HCT116 (cell line): Measurements from ENCODE around the gene SLIT1. TPM values are rescaled to one million over a fixed set of nuclear protein-coding genes. Genes with fewer than 3 reads are reported as not detected.

Experiments used
- ATAC-seq: fragments of 200-7000 bp; cut with Tn5 transposase; 2 replicates; pipeline ENCODE4 v1.9.1; 2020; ENCODE audit warnings: mild to moderate bottlenecking, moderate library complexity
- BruUV-seq: library from RNA; stranded (reverse); fragments of 400-500 nt; replicated peaks from 2 replicates; lab custom pipeline; 2021; lab: Mats Ljungman, UMichigan
- CTCF ChIA-PET: fragments of 300-600 bp; sonication (Branson Sonifier 250); formaldehyde crosslinking; loops from one replicate; lab custom pipeline; 2021; ENCODE audit warnings: antibody characterized with exemption; lab: Charles Lee
- POLR2A ChIA-PET: fragments of 300-600, 350-600 bp; sonication (Branson Sonifier 250); formaldehyde crosslinking; loops from one replicate; lab custom pipeline; 2021; ENCODE audit warnings: antibody characterized with exemption; lab: Charles Lee
- RAD21 ChIA-PET, 2 experiments: fragments of 300-600 bp; sonication (Branson Sonifier 250); formaldehyde crosslinking; loops; one replicate each; lab custom pipeline; 2023; ENCODE audit warnings: low total read pairs in 2 of 2; ENCODE audit not compliant: uncharacterized antibody in 2 of 2, unreplicated experiment in 2 of 2, low non-redundant PET in 1 of 2; lab: Charles Lee
- DNase-seq: peaks from one replicate; pipeline ENCODE4 v3.0.0-alpha.2; 2010; ENCODE audit warnings: low read depth, low spot score
- H2AFZ ChIP-seq: fragments of 200-600 bp; shearing (Covaris generic), sonication (generic); 2 replicates; pipeline ENCODE4 v1.6.1; 2017; ENCODE audit warnings: low read depth, mixed run types, mixed read lengths, antibody characterized with exemption, low read length; ENCODE audit not compliant: poor library complexity, severe bottlenecking
- H3K27ac ChIP-seq: 2 replicates; pipeline ENCODE4 v1.5.1; 2012; ENCODE audit warnings: low read depth, low read length
- H3K27me3 ChIP-seq: fragments of 200-600 bp; sonication (generic); 2 replicates; pipeline ENCODE4 v1.6.1; 2016; ENCODE audit warnings: mixed run types, low read length, mixed read lengths; ENCODE audit not compliant: insufficient read depth
- H3K36me3 ChIP-seq, 2 experiments: fragments of 200-500 bp in 1 of 2; fragments of 200-600 bp in 1 of 2; sonication (Bioruptor generic) in 1 of 2; sonication (generic) in 1 of 2; 2 replicates each; pipeline versions ENCODE4 v1.5.1 to v1.6.1; 2014 to 2016; ENCODE audit warnings: low read length in 2 of 2, inconsistent platforms in 1 of 2, mixed read lengths in 1 of 2, mixed run types in 1 of 2; ENCODE audit not compliant: insufficient read depth in 2 of 2, control insufficient read depth in 1 of 2
- H3K4me1 ChIP-seq, 2 experiments: fragments of 200-600 bp in 1 of 2; sonication (generic) in 1 of 2; 2 replicates each; pipeline versions ENCODE4 v1.5.1 to v1.6.1; 2012 to 2017; ENCODE audit warnings: low read length in 2 of 2, inconsistent platforms in 1 of 2, mild to moderate bottlenecking in 1 of 2, mixed read lengths in 1 of 2, mixed run types in 1 of 2, moderate library complexity in 1 of 2; ENCODE audit not compliant: insufficient read depth in 2 of 2, control insufficient read depth in 1 of 2
- H3K4me2 ChIP-seq: fragments of 200-600 bp; sonication (generic); 2 replicates; pipeline ENCODE4 v1.6.1; 2017; ENCODE audit warnings: mixed run types, low read length, mixed read lengths
- H3K4me3 ChIP-seq, 2 experiments: fragments of 200-600 bp in 1 of 2; sonication (generic) in 1 of 2; replicated peaks in 1 of 2; 2 replicates each; pipeline ENCODE4 v1.5.1; 2011 to 2016; ENCODE audit warnings: low read length in 2 of 2, control low read depth in 1 of 2, low read depth in 1 of 2, mild to moderate bottlenecking in 1 of 2, mixed read lengths in 1 of 2, mixed run types in 1 of 2
- H3K79me2 ChIP-seq: fragments of 200-600 bp; sonication (generic); 2 replicates; pipeline ENCODE4 v1.6.1; 2017; ENCODE audit warnings: mild to moderate bottlenecking, mixed run types, low read length, moderate library complexity, mixed read lengths; ENCODE audit not compliant: insufficient read depth
- H3K9ac ChIP-seq: fragments of 200-600 bp; sonication (generic); 2 replicates; pipeline ENCODE4 v1.6.1; 2016; ENCODE audit warnings: low read length, mixed read lengths
- H3K9me2 ChIP-seq: fragments of 200-600 bp; sonication (generic), shearing (Covaris generic); 2 replicates; pipeline ENCODE4 v1.6.1; 2017; ENCODE audit warnings: mixed run types, mild to moderate bottlenecking, moderate library complexity; ENCODE audit not compliant: insufficient read depth
- H3K9me3 ChIP-seq, 2 experiments: fragments of 200-500 bp in 1 of 2; fragments of 200-600 bp in 1 of 2; sonication (Bioruptor generic) in 1 of 2; sonication (generic) in 1 of 2; 2 replicates each; pipeline ENCODE4 v1.6.1; 2014 to 2017; ENCODE audit warnings: low read length in 2 of 2, mixed read lengths in 2 of 2, inconsistent platforms in 1 of 2, low read depth in 1 of 2, mild to moderate bottlenecking in 1 of 2, mixed run types in 1 of 2, moderate library complexity in 1 of 2; ENCODE audit not compliant: control insufficient read depth in 1 of 2, insufficient read depth in 1 of 2
- H4K20me1 ChIP-seq: fragments of 200-600 bp; sonication (generic), shearing (Covaris generic); 2 replicates; pipeline ENCODE4 v1.6.1; 2017; ENCODE audit warnings: mixed run types, mild to moderate bottlenecking, moderate library complexity; ENCODE audit not compliant: insufficient read depth
- EGR1 ChIP-seq: IDR thresholded peaks from 2 replicates; pipeline ENCODE4 v1.6.1; 2012; ENCODE audit warnings: low read depth
- FOSL1 ChIP-seq: IDR thresholded peaks from 2 replicates; pipeline ENCODE4 v1.6.1; 2012; ENCODE audit warnings: low read depth
- REST ChIP-seq: IDR thresholded peaks from 2 replicates; pipeline ENCODE4 v1.6.1; 2012; ENCODE audit warnings: low read depth
- SP1 ChIP-seq: IDR thresholded peaks from 2 replicates; pipeline ENCODE4 v1.6.1; 2012; ENCODE audit warnings: low read depth
- intact Hi-C: fragments of 100-400 bp; cut with micrococcal nuclease; formaldehyde crosslinking; loops from 2 replicates; pipeline ENCODE4 v1.10.0; 2022
- total RNA-seq: library from RNA; stranded (reverse); gene quantifications from one replicate; pipeline ENCODE4 v1.2.1, GENCODE V29; 2021; ENCODE audit not compliant: unreplicated experiment
- TF ChIP-seq, protein P1 (sequence below): IDR thresholded peaks from 2 replicates; pipeline ENCODE4 v1.6.1; 2012
- TF ChIP-seq, protein P2 (sequence below): IDR thresholded peaks from 2 replicates; pipeline ENCODE4 v1.6.1; 2011; ENCODE audit warnings: mild to moderate bottlenecking, low read length, moderate library complexity; ENCODE audit not compliant: insufficient replicate concordance; ENCODE audit errors: extremely low read depth

SLIT1 gene
- total RNA-seq, 1 experiment from 2014 or later, result 0.42 TPM

GRCh38 chr10:96951954-96952353, 233.8 kb downstream of the SLIT1 start:
- H3K4me3 ChIP-seq, result no peak overlapping the region
- H3K36me3 ChIP-seq, result peaks cover 0 to 10% of the 10 kb centered on the region in 2 experiments; a peak in 3 of 4 replicates
- POLR2A ChIA-PET, result no interaction called here
- no peak overlapping the region for H2AFZ ChIP-seq
- ATAC-seq (no peak), DNase-seq (no peak)
- no peaks in the 10 kb centered on the region for H3K27me3 ChIP-seq
- H3K4me1 ChIP-seq, result no peaks in the 10 kb centered on the region
- H4K20me1 ChIP-seq, result no peaks in the 10 kb centered on the region; the same call in 1 of the 2 replicates
- CTCF ChIA-PET, result interaction anchor here (1.6 kb wide), 1 partner anchor 73 kb away, joined by 4 read pairs; no protein-coding TSS in a partner anchor
- H3K9me2 ChIP-seq, result no peaks in the 10 kb centered on the region
- no TSS peak for BruUV-seq
- RAD21 ChIA-PET, result no interaction called here
- H3K79me2 ChIP-seq, result no peaks in the 10 kb centered on the region
- no peaks in the 10 kb centered on the region for H3K9me3 ChIP-seq
- TF ChIP-seq EGR1 (no peak), REST (no peak)
- no peak overlapping the region for H3K27ac ChIP-seq
- H3K9ac ChIP-seq, result no peak overlapping the region
- intact Hi-C loops, result no loop called here
- H3K4me2 ChIP-seq, result no peak overlapping the region

GRCh38 chr10:96949039-96949683, 236.6 kb downstream of the SLIT1 start:
- no peak overlapping the region for H3K4me2 ChIP-seq
- H3K9ac ChIP-seq, result no peak overlapping the region
- intact Hi-C loops, result no loop called here
- no TSS peak for BruUV-seq
- ChIA-PET RAD21 (no interaction called here), POLR2A (no interaction called here), CTCF (interaction anchor here (0.6 kb wide), 1 partner anchor 183 kb away, joined by 4 read pairs; no protein-coding TSS in a partner anchor)
- H3K4me3 ChIP-seq, result no peak overlapping the region
- no peaks in the 10 kb centered on the region for H3K36me3 ChIP-seq
- H3K9me3 ChIP-seq, result no peaks in the 10 kb centered on the region
- H3K9me2 ChIP-seq, result no peaks in the 10 kb centered on the region
- no peak overlapping the region for H3K27ac ChIP-seq
- no peaks in the 10 kb centered on the region for H3K27me3 ChIP-seq
- DNase-seq, result no peak
- H3K79me2 ChIP-seq, result no peaks in the 10 kb centered on the region; the same call in 1 of the 2 replicates
- no peak for ATAC-seq
- no peak overlapping the region for H2AFZ ChIP-seq
- no peak for TF ChIP-seq EGR1
- TF ChIP-seq SP1, result no peak
- TF ChIP-seq FOSL1, result no peak
- TF ChIP-seq, protein P1, sequence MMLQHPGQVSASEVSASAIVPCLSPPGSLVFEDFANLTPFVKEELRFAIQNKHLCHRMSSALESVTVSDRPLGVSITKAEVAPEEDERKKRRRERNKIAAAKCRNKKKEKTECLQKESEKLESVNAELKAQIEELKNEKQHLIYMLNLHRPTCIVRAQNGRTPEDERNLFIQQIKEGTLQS, result no peak
- TF ChIP-seq, protein P2, sequence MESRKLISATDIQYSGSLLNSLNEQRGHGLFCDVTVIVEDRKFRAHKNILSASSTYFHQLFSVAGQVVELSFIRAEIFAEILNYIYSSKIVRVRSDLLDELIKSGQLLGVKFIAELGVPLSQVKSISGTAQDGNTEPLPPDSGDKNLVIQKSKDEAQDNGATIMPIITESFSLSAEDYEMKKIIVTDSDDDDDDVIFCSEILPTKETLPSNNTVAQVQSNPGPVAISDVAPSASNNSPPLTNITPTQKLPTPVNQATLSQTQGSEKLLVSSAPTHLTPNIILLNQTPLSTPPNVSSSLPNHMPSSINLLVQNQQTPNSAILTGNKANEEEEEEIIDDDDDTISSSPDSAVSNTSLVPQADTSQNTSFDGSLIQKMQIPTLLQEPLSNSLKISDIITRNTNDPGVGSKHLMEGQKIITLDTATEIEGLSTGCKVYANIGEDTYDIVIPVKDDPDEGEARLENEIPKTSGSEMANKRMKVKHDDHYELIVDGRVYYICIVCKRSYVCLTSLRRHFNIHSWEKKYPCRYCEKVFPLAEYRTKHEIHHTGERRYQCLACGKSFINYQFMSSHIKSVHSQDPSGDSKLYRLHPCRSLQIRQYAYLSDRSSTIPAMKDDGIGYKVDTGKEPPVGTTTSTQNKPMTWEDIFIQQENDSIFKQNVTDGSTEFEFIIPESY, result no peak
- no peaks in the 10 kb centered on the region for H3K4me1 ChIP-seq
- H4K20me1 ChIP-seq, result no peaks in the 10 kb centered on the region; the same call in 1 of the 2 replicates
